GM19193 (cell line): Measurements from ENCODE around the gene FILIP1.

ENCODE experiments used
- POLR2A ChIP-seq: IDR thresholded peaks from 4 replicates; pipeline ENCODE4 v1.6.1; 2011; ENCODE audit not compliant: insufficient read depth, insufficient read length; ENCODE audit errors: extremely low read depth

FILIP1 gene

GRCh38 chr6:75368864-75369402, 124.7 kb downstream of the FILIP1 start:
- no peak for TF ChIP-seq POLR2A

DNA sequence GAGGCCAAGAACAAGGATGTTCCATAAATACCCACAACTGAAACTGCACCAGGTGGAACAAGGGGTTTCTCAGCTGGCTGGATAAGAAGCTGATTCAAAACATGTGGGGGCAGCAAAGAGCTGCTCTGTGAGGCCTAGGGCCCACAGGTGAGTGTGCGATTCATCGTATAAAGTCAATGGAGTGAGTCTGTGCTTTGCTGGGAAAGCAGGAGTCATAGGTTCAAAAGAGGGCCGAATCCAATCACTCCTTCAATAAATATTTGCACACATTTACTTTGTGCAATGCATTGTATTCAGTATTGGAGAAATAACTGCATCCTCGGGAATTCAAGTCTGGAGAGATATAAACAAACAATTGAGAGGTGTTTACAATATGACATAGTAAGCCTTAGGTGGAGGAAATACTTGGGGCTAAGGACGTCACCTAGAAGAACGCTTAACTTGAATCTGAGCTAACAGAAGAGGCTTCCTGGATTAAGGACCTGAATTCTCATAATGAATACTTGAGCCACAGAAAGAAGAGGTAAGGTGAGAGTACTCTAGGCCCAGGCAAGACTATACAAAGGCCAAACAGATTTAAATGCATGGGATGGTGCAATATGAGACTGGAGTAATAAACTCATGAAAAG, 125.3 kb downstream of the FILIP1 start:
- no peak for TF ChIP-seq POLR2A

DNA sequence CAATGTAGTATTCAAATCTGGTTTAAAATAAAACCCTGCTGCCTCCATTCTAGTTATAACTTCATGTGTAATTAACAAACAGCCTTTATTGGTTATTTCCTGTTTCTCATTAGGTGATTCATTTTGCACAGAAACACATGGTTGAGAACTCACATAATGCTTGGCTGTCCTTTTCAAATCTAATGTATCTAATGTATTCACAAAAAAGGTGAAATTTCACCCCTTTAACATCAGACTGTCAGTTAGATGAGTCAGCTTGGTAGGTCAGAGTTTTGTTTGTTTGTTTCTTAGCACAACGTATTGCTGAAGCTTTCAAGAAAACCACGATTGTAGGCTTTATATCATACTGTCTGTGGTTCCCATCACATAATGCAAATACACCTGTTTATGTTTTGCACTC, 130.3 kb downstream of the FILIP1 start:
- TF ChIP-seq POLR2A, result no peak

GRCh38 chr6:75353644-75354043, 140.0 kb downstream of the FILIP1 start:
- no peak for TF ChIP-seq POLR2A

- no peak for TF ChIP-seq POLR2A
Observed at GRCh38 chr6:75351570-75351969, 142.0 kb downstream of the FILIP1 start.

DNA sequence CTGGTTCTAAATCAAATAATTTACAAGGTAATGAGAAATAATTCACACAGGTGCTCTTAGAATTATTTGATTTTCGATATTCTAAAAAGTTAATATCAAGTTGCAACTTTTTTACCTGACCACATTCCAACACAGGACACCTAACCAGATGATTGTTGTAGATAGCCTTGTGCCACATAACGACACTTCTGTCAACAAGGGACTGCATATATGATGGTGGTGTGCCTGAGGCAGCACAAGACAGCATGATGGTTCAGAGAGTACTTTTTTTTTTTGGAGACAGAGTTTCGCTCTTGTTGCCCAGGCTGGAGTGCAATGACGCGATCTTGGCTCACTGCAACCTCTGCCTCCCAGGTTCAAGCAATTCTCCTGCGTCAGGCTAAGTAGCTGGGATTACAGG, 142.8 kb downstream of the FILIP1 start:
- no peak for TF ChIP-seq POLR2A

DNA sequence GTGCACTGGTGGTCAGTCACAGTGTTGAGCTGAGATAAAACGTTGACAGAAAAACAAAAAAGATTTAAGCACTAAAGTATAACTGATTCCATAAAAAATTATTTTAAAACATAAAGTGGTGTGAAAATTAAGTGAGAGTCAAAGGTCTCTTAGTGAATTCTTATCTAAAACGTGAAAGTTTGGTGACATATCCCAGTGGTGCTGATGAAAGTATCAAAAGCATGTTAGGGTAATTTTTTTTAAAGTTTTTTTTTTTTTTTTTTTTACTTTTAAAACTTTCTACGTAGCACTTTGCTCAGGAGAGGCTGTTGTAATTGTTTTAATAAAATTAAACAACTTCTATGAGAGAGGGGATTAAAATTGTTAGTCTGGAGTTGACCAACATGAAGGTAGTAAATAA, 143.4 kb downstream of the FILIP1 start:
- TF ChIP-seq POLR2A, result no peak

GRCh38 chr6:75349262-75349984, 144.2 kb downstream of the FILIP1 start:
- no peak for TF ChIP-seq POLR2A

DNA sequence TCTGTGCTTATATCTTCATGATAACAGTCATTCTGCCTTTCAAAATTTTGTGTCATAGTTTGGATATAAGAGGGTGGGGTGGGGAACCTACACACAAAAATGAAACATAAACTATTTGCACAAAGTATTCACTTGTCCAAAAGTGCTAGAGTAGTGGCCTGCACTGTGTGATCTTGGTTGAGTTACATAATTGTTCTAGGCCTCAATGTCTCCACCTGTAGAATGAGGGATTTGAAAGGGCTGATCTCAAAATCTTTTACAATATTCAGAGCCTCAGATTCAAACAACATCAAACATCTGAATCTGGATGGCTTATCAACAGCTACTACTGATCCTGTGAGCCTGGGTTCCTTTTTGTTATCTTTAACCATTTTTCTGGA, 144.7 kb downstream of the FILIP1 start:
- TF ChIP-seq POLR2A, result no peak

DNA sequence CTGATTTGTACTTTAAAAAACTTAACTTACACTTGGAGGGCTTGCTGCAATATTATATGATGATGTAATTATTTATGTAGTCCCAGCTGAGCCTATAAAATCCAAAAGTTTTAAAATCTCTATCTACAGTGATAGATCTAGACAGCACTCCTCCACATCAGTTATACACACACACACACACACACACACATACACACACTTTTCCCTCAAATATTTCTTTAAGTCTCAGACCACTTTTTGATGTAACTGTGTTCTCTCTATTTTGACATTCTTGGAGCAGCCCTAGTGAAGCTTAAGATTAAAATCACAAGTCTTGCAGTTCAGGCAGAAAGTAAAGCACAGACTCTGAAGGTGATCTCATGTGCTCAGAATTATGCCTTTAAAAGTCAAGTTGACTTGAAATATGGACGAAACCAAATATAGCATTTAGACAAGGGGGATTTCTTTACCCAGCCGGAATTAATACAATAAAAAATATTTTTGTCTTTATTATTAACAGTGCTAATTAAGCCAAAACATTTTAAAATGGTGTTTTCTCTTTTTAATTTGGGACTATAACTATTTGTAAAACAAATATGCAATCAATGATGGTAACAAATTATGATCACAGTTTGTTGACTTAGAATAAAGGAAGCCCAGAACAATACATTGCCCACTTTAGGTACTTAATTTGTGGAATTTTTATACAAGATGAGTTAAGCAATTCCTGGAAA, 145.5 kb downstream of the FILIP1 start:
- no peak for TF ChIP-seq POLR2A

DNA sequence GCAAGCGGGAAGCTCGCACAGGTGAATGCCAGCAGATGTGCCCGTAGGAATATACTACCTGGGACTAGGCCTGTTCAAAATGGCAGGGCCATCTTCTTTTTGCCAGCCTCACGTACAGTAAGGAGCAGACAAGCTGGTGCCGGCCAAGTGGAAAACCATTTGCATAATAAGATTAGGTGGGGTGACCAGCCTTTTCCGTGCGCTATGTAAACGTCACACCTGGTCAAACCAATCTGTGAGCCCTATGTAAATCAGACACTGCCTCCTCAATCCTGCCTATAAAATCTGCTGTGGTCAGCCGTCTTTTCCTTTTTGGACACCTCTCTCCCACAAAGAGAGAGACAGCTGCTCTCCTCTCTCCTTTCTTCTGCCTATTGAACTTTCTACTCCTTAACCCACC, 148.2 kb downstream of the FILIP1 start:
- TF ChIP-seq POLR2A, result no peak

DNA sequence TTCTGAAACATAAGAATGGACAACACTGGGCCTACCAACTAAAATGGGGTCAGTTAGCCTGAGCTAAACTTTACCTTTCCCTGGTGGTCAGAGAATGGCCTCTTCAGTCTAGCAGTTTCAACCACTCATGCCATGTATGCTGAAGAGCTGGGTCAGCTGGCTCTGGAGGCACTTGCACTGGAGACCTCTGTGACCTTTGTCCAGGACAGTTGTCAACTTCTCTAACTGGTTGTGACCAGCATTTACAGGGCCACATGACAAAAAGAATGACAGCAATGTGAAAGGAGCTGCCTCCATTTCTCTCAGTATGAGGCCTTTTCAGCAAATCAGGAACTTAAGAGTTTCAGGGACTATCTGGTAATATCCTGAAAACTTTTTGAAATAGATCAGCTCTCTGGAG, 149.1 kb downstream of the FILIP1 start:
- no peak for TF ChIP-seq POLR2A

DNA sequence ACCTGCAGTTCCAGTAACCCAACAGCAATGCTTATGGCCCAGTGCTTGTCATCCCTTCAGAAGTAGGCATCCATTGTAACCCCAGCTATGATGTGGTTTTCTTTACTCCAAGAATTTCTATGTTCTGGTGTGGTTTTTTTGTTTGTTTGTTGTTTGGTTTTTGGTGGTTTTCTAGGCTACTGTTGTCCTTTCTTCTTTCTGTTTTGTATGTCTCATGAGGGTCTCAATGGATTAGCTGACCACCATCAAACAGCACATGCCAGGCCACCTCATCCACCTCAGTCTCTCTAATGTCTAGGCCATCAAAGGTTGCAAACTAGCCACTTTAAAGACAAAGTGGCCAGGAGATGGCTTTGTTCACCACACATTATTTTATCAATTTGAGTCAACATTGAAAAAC, 149.6 kb downstream of the FILIP1 start:
- TF ChIP-seq POLR2A, result no peak

DNA sequence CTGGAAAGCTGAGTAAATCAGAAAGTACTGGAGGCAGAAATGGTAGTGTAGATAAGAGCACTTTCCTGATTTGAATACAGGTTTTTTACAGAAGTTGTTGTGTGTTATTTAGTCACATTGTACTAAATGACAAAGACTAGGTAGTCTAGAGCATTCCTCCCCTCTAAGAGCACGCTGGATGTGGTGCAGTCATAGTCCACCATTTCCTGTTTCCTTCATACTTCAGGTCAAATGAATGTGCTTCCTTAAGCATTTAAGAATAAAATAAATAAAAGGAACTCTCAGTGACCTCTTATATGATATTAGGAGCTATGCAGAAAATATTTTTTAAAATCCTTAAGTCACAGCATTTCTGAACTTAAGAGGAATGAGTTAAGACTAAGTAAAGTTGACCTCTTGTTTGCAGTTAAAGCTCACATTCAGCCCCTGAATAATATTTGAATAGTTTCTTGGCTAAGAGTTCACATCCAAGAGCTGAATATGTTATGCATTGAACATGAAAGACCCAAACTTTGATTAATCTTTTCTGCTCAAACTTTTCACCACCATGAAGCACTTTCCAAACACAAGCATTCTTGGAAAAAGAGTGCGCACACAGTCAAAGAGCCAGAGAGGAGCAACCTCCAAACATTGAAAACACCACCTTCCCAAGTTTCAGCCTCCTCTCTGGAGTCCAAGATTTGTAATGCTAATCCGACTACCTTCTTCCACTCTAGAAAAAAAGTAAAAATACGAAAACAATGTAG, 155.6 kb downstream of the FILIP1 start:
- no peak for TF ChIP-seq POLR2A

- TF ChIP-seq POLR2A, result no peak
Observed at GRCh38 chr6:75334266-75335040, 159.1 kb downstream of the FILIP1 start.

DNA sequence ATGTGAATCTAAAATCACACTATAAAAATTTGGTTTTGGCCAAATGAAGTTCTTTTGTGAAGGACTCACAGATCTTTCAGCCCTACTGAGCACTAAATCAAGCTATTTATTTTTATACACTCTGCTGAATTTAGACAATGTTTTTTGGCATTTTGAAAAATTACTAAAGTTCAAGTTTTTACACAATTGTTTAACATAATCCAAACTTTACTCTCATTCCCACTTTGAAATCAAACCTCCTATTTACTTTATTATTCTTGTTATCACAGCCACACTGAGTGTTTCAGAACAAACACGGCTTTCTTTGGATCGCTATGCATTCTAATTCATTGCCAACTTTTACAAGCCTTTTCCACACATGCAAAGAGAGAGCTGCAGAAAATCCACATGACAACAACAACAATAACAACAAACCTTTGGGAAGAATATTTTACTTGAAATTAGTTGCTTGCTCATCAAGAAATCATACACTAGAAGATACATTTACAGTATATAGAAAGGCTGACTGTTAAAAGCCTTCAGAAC, 159.9 kb downstream of the FILIP1 start:
- TF ChIP-seq POLR2A, result no peak
